Fibroblast of skin of abdomen (primary cell): Measurements from ENCODE around the gene NIBAN1.
"Not testable (repeated sequence)": the region's sequence is repeated elsewhere in the genome, so short reads cannot be mapped to it uniquely, and the experiment has no call there.

Experiments used
- DNase-seq: peaks from one replicate; pipeline ENCODE4 v3.0.0-alpha.2; 2013

Gene NIBAN1

DNA sequence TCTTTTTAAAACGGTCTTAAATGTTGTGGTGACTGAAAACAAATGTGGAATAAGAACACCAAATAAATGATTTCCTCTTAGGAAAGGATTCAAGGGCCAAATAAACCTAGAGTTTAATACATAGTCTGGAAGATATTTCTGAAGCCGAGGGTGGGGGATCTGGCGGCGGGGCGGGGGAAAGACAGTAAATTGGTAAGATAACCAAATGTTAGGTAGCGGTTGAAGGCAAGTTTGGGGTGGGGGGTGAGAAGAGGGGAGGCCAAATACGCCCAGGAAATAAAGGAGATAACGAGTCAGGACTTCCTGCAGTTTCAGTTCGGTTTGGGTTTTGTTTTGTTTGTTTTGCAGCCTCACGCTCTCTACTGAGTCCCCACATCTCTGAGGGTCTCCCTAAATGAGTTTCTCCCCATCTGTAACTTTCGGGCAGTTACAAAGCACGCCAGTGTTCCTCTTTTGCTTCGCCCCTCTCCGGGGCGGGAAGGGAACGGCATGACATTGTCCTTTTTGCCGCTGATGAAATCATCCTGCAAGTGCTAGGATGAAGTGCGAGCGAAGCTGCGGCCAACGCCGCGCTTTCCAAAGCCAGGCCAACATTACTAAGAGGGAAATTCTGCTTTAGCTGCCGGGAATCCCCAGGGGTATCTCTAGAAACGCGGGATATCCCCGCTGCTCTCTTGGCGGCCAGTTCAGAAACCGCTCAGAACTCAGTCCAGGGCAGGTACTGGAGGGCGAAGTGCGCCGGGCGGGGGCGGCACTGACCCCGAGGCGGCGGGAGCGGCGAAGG is 844 bp downstream of the NIBAN1 start:
- DNase-seq: peak; percentile 88

DNA sequence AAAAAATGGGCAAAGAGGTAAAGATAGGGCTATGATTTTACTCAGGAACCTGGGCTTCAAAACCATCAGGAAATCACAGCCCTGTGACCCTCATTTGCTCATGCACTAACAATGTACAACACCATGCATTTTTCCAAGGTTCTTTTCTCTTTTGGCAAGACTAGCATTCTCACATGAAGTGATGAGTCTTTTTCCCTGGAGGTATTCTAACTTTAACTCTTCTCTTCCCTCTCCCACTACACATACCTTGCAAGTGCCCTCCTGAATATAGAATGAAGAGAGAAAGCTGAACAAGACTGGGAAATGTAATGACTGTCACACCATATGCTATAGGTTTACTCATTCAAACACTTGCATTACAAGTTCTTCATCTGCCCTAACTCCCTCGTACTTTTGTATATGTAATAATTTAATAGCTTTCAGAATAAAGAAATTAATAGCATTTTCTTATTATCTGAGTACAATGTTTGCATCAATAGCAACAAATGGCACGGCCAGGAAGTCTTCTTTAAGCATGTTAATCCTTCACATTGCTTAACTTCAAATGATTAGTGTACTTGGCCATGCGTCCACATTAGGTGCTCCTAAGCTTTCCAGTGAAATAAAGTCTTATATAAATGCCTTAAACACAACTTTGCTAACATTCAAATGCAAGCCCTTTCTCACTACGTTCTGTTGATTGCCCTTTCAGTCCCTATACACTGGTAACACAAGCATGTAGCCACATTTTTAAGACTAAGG is 1.8 kb downstream of the NIBAN1 start:
- peak; percentile 57 for DNase-seq

DNA sequence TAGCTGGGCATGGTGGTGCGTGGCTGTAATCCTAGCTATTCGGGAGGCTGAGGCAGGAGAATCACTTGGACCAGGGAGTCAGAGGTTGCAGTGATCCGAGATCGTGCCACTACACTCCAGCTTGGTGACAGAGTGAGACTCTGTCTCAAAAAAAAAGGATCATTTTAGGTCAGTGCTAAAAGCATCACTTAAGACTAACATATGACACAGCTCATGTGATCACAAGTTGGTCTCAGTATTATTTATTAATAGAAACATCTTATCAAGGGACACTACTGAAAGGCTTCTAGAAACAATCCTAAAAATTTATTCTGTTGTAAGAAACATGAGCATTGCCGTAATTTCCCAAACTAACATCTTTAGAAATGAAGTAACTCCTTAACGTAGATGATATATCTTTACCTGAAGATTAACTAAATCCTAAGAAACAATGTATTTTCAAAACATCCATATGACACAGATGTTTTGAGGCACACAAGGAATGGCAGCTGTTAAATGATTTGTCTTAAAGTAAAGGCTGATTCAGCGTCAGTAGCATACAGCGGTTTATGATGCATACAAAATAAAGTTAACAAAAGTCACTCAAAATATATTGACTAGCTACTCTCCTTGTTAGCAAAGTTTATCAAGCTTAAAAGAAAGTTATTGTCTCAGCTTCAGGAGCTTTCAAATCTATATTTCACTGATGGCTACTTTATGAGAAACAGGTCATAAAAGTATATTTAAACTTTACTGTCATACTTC is 2.6 kb downstream of the NIBAN1 start:
- DNase-seq: no peak

DNA sequence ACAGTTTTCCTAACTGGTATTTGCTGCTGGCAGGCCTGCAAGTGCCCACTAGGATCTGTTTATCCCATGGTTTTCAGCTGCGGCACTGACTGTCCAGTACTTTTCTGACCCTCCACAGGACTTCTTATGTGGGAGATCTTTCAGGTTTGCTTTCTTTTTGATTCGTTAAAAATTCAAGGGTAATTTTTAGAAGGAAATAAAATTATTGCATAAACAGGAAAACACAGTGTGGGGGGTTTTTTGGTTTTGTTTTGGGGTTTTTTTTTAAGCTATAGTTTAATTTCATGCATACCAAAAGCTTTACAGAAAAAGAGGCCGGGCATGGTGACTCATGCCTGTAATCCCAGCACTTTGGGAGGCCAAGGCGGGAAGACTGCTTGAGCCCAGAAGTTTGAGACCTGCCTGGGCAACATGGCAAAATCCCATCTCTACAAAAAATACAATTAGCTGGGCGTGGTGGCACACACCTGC is 3.6 kb downstream of the NIBAN1 start:
- peak; percentile 77 for DNase-seq

DNA sequence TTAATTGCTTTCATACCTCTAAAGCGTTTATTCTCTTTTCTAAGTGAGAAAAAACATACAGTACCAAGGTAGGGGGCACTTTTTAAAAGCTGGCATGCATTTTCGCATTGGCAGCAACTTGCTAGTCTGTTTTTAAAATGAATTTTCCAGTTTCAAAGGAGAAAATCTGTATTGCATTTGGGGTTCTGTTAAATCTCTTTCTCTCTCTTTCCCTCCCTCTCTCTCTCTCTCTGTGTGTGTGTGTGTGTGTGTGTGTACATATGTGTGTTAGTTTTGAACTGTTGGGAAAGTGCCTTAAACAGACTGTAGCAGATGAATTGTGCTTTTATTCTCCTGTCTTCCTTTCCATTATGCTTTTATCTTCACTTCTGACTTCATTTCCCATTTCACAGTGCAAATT is 7.3 kb downstream of the NIBAN1 start:
- no peak for DNase-seq

DNA sequence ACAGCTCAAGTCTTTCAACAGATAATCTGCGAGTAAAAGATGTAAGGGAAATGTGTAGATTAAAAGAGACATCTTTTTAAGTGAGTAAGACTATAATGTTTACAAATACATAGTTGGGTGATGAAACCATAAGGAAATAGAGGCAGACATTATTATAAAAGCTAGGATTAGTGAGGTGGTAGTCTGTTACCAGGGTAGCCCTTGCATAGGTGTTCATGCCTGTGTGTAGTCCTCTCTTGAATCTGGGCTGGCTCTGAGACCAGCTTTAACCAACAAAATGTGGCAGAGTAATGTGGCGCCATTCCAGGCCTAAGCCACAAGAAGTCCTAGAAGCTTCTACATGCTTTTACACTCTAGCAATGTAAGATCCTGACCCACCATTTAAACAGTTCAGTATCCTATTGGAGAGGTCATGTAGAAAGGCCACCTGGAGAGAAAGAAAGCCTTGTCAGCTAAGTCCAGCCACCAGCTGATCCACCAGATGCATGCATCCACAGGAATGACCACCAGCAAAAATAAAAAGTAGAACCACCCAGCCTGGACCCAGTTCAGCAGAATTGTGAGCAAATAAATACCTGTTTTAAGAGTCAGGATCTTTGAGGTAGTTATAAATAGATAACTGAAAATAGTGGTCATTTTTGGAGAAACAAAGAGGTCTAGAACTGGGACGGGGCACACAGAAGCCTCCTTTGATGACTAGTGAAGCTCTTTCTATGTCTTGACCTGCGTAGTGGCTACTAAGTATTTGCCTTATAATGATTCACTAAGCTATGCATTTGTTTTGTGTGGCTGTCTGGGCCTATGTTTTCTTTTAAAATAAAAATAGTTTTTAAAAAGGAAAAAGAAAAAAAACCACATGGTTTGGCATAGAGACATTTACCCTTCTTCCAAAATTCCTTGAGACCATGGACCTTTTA is 8.1 kb downstream of the NIBAN1 start:
- peak; percentile 61 for DNase-seq

DNA sequence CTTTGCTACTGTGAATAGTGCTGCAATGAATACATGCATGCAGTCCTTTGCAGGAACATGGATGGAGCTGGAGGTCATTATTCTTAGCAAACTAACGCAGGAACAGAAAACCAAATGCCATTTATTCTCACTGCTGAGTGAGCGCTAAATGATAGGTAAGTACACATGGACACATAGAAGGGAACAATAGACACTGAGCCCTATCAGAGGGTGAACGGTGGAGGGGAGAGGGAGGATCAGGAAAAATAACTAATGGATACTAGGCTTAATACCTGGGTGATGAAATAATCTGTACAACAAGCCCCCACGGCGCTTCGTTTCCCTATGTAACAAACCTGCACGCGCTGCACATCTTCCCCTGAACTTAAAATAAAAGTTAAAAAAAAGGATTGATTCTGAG is 8.9 kb downstream of the NIBAN1 start:
- DNase-seq: no peak

DNA sequence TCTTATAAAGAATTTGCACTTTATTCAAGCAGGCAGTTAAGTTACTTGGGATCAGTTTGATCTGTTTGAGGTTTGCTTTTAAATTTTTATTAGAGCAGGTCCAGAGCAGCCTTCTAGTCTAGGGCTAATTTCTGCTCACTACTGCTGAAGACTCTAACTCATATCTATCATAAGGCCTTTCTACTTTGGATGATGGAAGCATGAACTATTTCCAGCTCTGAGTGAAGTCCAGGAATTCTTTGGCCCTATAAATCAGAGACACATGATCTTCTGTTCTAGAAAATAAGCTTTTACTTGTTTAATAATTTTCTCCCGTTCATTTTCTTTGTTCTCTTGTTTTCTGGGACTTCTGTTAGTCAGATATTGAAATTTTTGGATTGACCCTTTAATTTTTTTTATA is 14.7 kb downstream of the NIBAN1 start:
- peak; percentile 40 for DNase-seq

DNA sequence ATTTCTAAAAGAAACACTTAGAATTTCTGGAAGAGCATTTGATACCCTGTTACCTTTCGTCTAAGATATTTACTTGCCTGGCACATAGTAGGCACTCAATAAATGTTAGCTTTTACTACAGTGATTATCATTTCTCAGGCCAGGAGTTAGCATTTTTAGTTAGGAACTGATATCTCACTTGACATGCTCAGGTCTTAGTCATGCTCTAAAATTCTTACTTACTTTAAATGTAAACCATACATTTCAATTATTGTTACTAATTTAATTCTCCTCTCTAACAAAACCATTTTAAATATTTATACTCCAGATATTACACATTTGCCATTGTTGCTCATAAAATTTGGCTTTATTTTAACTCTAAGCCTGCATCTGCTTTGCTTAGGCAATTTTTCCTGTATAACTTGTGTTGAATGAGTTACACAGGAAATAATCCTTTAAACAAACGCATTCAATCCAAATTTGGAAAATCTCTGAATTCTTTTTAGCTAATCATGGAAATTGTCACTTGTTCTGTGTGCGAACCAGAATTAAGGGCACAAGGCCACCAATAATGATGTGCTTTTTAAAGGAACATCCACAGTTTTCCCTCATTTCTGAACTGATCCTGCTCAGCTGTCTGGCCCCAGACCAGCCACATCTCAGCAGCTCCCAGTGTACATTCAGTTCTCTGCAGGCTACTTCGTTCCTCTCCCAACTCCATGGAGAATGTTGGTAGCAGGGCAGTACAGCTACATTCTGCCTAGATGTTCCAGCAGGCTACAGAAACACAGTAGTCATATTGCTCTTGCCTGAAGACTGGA is 15.6 kb downstream of the NIBAN1 start:
- DNase-seq: no peak

DNA sequence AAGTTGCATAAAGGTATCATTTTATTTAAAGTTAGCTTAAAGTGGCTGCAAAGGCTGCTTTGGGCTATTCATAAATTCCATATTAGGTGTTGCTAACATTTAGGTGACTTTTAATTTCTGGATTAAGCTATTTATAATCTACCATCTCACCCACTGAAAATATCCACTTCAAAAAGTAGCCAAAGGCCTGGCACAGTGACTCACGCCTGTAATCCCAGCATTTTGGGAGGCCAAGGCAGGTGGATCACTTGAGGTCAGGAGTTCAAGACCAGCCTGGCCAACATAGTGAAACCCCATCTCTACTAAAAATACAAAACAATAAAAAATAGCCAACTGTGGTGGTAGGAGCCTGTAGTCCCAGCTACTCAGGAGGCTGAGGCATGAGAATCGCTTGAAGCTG is 16.4 kb downstream of the NIBAN1 start:
- not testable (repeated sequence) for DNase-seq

DNA sequence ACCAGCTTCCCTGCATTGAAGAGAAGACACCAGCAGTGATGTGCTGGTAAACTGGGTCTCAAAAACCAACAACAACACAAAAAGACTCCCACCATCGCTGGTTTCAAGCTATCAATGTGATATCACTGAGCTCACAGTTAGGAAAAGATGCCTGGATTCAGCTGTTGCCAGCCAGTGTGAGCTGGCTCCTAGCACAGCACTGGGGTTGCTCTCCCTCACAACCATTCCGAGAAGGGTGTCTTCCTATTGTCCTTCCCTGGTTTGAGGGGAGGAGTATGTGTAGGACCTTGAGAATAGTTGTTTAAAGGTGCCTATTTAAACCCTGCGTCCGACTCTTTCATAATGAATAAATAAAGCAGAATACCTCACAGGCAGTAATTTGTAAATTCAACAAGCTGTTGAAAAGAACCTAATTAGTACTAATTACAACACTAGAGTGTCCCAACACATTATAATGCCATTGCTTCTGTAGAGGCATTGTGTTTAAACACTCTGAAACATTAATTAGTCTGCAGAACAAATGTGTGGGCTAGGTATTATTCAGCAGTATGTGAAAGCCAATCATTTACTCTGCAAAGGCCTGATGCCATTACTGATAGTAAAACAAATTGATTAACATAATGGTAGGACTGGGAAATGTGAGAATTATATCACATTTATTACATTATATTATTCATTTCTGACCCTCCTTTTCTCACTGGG is 17.2 kb downstream of the NIBAN1 start:
- no peak for DNase-seq

DNA sequence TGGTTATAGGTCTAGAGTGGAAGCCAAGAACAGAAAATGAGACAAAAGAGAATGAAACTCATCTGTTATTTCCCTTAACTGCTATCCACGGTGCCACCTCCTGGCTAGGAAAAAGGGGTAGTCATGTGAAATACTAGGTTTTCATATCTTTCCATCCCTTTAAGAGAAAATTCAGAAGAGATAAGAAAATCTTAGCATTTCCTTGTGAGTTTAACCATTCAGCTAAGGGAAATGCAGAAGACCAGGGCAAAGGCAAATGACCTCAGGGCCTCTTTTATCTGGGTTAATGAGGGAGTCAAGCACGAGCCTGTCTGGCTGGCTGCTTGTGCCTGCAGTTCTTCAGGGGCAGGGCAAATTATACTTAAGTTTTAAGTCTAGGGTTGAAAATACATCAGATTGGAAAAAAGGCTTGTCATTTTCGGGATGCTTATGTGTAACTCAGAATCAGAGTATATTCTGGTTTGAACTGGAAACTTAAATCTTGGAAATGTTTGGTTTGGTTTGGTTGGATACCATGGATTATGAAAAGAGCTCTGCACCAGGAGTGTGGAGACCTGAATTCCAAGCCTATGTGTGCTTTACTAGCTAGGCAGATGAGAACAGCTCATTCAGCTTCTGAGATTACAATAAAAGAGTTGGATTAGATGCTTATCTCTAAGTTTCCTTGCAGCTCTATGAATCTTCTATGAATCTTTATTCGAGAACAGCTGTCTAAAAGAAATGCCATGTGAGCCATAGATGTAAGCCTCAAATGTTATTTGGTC is 19.9 kb downstream of the NIBAN1 start:
- no peak for DNase-seq

DNA sequence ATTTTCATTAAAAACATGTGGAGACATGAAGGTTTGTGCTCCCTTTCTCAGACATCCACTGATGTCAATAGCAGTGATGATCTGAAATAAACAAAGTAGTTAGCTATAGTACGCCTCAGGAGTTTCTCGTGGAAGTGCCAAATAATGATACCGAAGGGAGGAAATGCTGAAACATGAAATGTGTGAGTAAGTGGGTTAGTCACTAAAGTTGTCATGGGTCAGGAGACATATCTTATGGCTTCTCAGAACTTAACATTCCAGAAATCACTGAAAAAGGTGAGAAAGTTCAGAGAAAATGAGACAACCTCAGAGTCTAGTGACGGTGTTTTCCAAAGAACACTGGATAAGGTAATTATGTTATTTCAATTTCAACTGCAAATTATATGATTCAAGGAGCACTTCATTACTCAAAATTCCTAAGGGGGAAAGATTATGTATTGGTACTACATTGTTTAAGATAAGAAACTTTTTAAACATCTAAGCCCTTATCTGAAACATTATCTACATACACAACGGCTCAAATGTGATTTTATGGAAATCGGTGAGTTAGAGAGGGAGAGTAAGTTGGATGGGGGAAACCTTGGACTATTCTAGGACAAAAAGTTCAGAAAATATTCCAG is 20.6 kb downstream of the NIBAN1 start:
- DNase-seq: peak; percentile 65

DNA sequence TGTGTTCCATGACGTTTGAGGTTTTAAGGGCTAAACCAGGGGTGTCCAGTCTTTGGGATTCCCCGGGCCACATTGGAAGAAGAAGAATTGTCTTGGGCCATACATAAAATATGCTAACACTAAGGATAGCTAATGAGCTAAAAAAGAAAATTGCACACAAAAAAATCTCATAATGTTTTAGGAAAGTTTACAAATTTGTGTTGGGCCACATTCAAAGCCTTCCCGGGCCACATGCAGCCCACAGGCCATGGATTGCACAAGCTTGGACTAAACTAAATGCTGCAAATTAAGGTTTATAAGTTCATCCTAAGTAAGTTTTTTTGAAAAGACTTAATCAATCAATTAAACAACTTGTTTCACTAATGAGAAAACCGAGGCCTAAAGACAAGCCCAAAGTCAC is 21.9 kb downstream of the NIBAN1 start:
- DNase-seq: no peak

DNA sequence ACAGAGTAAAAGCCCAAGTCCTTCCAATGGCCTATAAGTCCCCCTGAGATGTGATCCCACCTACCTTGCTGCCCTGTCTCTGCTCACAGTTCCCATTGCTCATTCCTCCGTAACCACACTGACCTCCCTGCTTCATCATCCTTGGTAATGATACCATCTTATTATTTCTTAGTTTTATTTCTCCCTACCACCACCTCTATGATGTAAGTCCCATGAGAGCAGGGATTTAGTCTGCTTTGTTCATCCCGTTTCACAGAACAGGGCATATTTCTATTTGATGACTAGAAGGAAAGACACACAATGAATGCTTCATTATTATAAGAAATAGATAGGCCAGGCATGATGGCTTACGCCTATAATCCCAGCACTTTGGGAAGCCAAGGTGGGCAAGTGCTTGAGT is 22.5 kb downstream of the NIBAN1 start:
- DNase-seq: no peak

DNA sequence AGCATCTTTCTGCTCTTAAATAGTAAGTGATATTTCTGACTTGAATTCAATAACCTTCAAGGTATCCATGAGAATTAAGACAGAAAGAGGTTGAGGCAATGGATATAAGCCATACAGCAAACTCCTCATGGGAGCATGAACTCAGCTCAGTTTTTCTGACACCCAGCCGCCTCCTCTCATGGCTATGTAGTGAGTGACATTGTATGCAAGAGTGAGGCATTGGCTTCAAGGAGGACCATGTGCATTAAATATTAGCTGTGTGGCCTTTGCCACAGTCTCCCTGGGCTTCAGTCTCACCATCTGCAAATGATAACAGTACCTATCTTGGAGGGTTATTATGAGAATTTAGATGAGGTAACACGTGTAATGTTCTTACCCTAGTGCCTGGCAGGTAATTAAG is 23.4 kb downstream of the NIBAN1 start:
- no peak for DNase-seq

DNA sequence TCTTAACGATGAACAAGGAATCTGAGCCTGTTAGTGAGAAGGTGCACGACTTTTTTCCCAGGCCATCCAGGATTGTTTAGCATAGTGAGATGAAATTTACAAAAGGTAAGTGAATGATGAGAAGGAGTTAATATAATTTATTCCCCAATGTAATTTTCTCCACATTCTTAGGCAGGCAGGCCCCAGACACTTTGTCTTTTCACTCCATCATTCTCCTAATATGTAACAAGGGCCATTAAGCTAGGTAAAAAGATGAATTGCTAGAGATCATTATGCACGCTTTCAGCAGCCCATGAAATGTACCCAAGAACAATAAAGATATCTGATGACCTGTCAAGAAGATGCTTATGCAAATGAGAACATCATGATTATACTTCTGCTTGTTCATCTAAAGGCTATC is 24.1 kb downstream of the NIBAN1 start:
- DNase-seq: no peak

DNA sequence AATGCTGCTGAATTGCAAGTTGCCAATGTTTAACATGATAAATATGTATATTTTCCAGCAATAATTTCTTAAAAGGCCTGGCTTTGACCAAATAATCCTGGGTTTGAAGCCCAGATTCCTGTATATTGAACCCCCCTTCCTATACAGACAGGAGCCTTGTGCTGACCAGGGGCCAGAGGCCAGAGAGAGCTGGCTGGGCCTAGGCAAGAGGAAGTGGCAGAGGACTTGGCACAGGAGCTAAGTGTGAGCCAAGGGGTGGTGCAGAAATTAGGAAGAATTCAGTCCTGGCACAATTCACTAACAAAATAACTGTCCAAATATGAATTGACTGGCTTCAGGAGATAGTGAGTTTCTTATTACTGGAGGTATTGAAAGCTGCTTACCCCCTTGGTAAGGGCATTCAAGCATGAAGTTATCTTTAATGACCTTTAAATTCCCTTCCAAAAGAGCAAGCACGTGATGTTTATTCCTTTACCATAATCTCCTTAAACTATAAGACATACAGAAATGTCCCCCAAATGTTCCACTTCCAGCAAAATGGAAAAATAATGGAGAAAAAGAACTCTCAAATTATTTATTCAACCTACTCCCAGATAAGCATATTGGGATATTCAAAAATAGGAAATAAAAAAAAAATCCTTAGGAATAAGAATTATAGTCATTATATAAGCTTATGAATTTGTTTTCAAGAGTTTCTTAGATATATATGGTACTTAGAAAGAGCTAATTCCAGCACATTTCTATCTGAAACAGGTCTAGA is 26.6 kb downstream of the NIBAN1 start:
- no peak for DNase-seq
